ENCODE data around the gene RNASEH2C.
"Not testable (repeated sequence)": the region's sequence is repeated elsewhere in the genome, so short reads cannot be mapped to it uniquely, and the experiment has no call there.

The RNASEH2C gene

DNA sequence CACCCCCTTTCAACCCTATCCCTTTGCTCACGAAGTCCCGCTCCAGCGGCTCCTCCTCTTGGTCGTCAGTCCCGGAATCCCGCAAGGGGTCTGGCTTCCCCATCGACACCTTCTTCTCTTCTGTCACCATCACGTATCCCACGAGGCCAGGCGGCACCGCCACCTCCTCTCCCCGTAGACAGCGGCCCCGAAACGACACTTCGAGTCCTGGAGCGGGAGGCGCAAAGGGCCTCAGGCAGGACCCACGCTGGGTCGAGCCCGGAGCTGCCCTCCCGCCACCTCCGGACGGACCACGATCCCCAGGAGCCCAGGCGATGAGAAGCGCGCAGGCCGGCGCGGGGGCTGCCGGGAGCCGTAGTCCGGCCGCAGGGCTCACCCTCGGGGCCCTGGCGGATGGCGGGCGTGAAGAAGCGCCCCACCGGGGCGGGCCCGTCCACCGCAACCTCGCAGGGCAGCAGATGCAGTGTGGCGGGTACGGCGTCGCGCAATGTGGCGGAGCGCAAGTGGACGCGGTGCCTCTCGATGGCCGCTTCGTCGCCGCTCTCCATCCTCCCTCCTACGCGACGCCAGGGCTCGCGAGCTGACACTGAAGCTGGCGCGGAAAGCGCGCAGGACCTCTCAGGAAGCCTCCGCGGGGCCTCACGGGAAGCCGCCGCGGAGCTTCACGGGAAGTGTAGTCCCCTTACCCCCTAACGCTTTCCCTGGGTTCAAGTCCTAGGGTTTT lies at the start of gene RNASEH2C:
RNASEH2C (minus strand) TSS at position 588 of the 724 bp plus-strand sequence; CDS start at position 548, 40 bp downstream.
- peak; percentile 28 for DNase-seq (ENCODE audit: low read depth)

DNA sequence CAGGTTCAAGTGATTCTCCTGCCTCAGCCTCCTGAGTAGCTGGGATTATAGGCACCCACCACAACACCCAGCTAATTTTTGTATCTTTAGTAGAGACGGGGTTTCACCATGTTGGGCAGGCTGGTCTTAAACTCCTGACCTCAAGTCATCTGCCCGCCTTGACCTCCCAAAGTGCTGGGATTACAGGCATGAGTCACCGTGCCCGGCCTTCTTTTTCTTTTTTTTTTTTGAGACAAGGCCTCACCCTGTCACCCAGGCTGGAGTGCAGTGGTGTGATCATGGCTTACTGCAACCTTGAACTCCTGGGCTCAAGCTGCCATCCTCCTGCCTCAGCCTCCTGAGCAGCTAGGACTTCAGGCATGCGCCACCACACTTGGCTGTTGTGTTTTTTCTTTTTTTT lies 47.2 kb upstream of the RNASEH2C start:
- DNase-seq (ENCODE audit: low read depth): not testable (repeated sequence)

DNA sequence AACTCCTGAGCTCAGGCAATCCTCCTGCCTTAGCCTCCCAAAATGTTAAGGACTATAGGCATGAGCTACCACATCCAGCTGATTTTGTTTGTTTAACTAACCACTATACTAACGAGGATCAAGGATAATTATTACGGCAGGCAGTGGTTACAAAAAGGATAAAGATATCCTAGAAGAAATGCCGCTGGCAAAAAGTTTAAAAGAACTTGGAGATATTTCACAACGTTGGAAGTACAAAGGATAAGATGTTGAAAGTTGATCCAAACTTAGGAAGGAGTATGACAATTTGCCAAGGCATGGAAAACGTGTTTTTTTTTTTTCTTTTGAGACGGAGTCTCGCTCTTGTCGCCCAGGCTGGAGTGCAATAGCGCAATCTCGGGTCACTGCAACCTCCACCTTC lies 46.8 kb upstream of the RNASEH2C start:
- DNase-seq (ENCODE audit: low read depth): no peak

DNA sequence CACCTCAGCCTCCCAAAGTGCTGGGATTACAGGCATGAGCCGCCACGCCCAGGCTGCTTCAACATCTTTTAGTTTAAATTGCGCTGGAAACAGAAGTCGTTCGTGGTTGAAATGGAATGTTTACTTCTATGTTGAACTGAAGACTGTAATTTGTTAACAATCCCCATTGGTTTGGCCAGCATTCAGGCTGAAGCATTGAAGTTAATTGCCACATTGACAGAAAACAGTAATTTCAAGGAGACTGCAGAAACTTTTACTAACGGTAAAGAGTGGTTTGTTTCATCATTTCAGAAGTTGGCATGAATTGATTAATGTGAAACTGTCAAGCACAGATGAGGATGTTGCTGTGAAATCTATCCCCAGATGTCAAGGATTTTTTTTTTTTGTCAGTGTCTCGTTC lies 45.9 kb upstream of the RNASEH2C start:
- no peak for DNase-seq (ENCODE audit: low read depth)

DNA sequence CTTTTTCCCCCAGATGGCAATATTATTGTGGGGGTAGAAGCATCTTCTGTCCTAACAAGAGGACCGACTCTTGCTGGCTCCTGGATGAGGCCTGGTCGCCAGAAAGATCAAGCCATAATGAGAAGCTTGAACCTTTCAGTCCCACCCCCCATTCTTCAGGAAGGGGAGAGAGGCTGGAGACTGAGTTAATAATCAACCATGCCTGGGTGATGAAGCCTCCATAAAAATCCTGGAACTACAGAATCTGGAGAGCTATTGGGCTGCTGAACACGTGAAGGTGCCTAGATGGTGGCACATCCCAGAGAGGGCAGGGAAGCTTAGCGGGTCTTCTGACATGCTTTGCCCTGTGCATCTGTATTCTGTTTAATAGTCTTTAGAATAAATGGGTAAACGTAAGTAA lies 43.8 kb upstream of the RNASEH2C start:
- DNase-seq (ENCODE audit: low read depth): no peak

DNA sequence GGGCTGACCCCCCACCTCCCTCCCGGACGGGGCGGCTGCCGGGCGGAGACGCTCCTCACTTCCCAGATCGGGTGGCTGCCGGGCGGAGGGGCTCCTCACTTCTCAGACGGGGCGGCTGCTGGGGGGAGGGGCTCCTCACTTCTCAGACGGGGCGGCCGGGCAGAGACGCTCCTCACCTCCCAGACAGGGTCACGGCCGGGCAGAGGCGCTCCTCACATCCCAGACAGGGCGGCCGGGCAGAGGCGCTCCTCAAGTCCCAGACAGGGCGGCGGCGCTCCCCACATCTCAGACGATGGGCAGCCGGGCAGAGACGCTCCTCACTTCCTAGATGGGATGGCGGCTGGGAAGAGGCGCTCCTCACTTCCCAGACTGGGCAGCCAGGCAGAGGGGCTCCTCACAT lies 42.2 kb upstream of the RNASEH2C start:
- DNase-seq (ENCODE audit: low read depth): not testable (repeated sequence)

DNA sequence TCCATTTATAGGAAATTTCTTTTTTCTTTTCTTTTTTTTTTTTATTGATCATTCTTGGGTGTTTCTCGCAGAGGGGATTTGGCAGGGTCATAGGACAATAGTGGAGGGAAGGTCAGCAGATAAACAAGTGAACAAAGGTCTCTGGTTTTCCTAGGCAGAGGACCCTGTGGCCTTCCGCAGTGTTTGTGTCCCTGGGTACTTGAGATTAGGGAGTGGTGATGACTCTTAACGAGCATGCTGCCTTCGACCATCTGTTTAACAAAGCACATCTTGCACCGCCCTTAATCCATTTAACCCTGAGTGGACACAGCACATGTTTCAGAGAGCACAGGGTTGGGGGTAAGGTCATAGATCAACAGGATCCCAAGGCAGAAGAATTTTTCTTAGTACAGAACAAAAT lies 41.6 kb upstream of the RNASEH2C start:
- not testable (repeated sequence) for DNase-seq (ENCODE audit: low read depth)

DNA sequence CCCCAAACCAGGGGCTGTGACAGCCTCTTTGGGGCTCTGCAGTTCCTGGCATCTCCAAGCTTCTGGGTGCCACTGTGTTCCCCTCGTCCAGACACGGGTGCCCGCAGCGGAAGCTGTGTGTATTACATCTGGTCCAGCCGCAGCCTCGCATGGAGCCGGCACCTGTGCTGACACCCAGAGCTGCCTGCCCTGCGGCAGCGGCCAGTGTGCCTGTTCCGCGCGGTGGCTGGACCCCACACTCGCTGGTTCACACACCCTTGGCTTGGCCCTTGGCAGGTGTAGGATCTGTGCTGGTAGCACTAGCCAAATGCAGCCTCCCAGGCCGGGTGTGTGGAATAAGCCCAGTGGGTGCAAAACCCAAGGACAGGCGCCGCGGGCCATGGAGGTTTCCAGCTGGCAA lies 24.5 kb upstream of the RNASEH2C start:
- DNase-seq (ENCODE audit: low read depth): no peak

DNA sequence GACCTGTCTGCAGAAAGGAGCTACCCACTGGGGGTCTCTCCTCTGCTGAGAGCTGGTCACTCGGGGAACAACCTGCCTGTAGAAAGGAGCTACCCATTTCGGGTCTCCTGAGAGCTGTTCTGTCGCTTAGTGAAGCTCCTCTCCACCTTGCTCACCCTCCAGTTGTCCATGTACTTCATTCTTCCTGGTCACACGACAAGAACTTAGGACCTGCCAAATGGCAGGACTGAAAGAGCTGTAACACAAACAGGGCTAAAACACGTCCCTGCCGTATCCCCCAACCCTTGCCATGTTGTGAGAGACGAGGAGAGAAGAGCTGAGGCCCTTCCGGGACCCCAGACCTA lies 24.1 kb upstream of the RNASEH2C start:
- DNase-seq (ENCODE audit: low read depth): no peak

DNA sequence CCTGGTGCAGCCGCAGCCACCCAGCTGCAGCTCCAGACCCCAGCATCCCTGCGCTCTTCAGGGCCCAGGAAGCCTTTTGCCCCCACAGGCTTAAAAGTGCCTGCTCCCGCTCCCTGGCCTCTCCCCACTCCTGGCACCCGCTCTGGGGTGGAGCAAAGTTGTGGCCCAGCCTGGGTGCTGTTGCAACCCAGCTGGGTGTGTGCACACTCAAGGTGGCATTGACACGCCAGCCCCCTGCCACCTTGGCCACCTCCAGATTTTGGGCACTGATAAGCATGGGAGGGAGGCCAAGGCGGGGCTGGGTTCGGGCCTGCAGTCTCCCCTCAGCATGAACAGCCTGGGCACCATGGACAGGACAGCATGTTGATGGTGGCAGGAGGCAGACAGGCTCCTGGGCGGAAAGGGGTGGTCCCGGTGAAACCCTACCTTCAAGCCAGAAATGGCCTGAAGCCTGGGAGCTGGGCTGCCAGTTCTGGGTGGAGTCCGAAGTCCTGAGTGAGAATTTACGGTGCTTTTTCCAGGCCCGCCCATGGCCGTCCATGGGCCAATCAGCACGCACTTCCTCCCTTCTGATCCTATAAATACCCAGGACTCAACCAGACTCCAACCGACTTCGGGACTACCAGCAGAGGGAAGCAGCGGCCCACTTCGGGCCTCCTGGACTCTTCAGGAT lies 23.6 kb upstream of the RNASEH2C start:
- DNase-seq (ENCODE audit: low read depth): no peak

DNA sequence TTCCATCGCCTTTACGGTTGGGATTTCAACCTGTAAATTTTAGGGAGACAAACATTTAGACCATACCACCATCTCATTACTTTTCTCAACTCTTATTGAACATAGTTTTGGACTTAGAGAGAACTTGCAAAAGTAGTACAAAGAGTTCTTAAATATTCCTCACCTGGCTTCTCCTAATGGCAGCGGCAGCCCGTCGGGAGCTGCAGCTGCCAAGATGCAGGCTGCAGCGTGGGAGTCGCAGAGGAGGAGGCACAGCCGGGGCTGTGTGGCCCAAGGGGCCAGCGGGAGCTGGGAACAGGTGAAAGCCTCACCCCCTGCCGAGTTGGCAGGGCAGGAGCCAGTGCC lies 23.1 kb upstream of the RNASEH2C start:
- DNase-seq (ENCODE audit: low read depth): no peak

DNA sequence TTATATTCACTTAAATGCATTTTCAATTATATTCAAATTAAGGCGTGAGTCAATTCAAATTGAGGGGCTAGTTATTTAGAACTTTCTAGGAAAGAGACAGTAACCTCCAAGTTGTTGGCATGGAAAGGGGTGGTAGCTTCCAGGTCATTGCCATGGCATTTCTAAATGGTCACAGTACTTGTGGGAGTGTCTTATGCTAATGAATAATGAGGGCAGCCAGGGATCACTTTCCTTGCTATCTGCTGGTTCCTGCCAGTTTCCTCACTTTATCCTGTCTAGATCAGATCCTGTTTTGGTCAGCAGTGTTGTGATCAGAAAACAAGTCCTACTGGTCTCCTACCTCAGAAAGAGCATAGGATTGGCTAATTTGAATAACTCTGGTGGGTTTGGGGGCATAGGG lies 21.8 kb upstream of the RNASEH2C start:
- no peak for DNase-seq (ENCODE audit: low read depth)

DNA sequence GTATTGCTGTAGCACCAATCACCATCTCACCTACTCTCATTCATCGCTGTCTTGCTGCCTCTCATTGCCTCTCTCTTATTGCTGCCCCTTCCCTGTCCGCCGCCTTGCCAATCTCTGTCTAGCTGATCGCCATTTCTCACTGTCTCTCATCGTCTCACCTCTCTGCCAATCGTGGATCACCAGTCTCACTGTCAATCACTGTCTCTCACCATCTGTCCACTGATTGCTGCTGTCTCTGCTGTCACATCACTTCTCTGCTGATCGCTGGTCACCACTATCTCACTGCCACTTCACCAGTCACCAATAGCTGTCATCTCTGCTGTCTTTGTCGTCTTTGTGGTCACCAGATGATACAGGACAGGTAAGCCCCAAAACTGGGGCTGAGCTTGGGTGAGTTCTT lies 20.6 kb upstream of the RNASEH2C start:
- no peak for DNase-seq (ENCODE audit: low read depth)

DNA sequence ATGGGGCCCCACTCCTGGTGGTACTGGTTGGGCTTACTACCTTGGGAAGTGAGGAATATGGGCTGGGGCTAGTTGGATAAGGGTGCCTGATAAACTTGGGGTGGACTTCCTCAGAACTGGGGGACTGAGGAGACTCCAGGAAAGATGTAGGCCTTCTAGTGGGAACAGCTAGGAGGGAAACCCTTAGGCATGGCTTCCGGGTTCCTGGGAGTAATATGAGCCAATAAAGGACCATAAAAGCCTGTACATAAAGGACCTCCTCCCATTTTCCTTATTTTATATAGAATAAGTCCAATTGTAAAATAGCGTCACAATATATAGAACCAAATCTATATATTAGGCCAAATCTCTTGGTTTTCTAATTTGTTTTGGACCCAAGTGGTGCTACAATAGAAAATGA lies 18.4 kb upstream of the RNASEH2C start:
- no peak for DNase-seq (ENCODE audit: low read depth)

DNA sequence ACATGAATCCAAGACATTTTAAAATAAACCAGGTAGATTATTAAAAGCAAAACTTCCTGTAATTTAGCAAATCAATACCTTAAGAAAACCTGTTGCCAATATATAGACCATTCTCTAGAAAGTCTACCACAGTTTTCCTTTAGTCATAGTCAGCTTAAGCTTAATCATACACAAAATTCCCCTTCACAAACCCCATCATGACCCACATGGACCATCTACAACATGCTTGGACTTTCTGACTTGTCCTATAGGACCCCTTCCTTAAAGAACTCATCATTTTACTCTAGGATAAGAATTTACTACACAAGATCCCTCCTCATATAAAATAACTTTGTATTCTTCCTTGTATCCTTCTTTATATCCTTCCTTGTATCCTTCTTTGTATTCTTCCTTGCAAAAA lies 16.2 kb upstream of the RNASEH2C start:
- no peak for DNase-seq (ENCODE audit: low read depth)

DNA sequence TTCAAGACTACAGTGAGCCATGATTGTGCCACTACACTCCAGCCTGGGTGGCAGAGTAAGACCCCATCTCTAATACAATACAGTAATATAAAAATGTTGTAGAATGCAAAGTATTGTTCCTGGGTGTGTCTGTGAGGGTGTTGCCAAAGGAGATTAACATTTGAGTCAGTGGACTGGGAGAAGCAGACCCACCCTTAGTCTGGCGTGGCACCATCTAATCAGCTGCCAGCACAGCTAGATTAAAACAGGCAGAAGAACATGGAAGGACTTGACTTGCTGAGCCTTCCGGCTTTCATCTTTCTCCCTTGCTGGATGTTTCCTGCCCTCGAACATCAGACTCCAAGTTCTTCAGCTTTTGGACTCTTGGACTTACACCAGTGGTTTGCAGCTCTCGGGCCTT lies 14.5 kb upstream of the RNASEH2C start:
- DNase-seq (ENCODE audit: low read depth): not testable (repeated sequence)

DNA sequence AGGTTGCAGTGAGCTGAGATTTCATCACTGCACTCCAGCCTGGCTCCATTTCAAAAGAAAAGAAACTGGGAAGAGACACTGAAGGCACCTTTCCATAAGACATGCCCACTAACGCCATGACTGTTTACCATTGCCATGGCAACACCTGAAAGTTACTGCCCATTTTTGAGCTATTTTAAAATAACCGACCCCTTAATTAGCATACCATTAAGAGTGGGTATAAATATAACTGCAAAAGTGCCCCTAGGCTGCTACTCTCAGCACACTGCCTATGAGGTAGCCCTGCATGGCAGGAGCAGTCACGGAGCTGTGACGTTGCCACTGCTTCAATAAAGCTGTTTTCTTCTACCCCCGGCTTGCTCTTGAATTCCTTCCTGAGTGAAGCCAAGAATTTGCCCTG lies 9.9 kb upstream of the RNASEH2C start:
- no peak for DNase-seq (ENCODE audit: low read depth)

DNA sequence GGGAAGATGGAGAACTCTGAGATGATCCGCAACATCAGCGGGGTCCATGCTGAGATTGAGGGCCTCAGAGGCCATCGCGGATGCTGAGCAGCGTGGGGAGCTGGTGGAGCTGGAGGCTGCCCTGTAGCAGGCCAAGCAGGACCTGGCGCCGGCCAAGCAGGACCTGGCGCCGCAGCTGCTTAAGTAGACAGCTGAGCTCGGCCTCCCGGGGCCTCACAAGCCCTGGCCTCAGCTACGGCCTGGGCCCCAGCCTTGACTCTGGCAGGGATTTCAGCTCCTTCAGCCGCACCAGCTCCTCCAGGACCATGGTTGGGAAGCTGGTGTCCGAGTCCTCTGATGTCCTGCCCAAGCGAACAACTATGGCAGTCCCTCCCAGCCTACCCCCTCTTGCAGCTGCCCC lies 7.3 kb upstream of the RNASEH2C start:
- DNase-seq (ENCODE audit: low read depth): no peak

DNA sequence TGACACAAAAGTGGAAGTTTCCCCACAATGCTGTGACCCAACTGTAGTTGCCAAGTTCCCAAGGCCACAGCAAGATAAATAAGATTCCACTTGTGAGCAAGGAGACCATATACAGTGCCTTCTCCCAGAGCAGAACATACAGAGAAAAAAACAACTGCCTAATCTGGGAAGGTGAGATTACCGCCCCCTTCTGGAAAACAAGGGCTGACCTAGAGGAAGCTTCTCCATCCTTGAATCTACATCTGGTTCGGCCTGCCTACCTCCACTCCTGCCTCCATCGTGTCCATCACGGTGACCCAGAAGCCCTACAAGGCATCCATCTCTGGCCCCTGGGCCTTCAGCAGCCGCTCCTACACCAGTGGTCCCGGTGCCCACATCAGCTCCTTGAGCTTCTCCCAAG lies 6.1 kb upstream of the RNASEH2C start:
- DNase-seq (ENCODE audit: low read depth): no peak

DNA sequence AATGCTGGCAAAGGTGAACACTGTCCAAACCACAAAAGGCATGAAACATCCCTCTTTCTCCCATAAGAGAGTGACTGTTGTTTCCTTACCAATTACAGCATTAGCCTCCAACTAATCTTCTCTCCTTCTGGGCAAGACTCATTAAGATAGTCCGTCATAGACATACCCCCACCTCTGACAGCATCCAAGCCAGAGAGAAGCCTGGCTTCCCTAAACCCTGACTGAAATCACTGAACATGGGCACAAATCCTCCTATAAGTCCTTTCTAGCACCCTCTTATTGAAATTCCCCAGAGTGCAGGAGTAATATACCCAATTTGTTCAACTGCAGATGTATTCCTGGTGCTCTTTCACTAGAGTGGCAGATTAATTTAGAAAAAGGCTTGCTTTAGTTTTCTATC lies 1.7 kb upstream of the RNASEH2C start:
- no peak for DNase-seq (ENCODE audit: low read depth)

DNA sequence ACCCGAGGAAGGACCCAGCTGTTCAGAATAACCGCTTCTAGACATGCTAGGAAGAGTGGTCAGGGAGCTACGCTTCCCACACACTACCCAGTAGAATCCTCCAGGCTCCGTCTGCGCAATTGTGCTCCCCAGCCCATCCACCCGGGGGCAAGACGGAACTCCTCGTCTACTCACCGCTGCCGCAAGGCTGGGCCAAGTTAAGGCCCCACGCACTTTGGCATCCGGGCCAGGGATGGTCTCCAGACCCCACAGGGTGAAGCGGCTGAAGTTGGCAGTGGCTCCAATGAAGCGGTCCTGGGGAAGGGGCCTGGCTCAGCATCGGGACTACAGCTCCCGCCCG lies 757 bp downstream of the RNASEH2C start:
- no peak for DNase-seq (ENCODE audit: low read depth)

DNA sequence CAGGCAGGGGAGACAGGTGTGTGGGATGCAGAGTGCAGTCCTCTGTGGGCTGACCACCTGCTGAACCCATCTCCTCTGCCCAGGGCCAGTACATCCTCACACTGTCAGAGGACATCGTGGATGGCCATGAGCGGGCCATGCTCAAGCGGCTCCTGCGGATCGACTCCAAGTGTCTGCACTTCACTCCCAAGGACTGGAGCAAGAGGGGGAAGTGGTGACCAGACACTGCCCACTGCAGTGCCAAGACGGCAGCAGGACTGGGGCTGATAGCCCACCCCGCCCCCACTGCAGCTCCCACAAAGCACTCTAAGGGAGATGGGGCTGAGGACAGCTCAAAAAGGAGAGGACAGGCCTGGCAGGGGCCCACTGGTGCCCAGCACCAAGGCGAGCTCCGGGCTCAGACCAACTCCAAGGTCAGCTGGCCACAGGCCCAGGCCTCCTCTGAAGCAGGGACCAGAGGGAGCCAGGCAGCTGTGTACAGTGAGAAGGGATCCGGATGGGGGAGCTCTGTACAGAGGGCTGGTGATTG lies 1.6 kb downstream of the RNASEH2C start:
- DNase-seq (ENCODE audit: low read depth): no peak

DNA sequence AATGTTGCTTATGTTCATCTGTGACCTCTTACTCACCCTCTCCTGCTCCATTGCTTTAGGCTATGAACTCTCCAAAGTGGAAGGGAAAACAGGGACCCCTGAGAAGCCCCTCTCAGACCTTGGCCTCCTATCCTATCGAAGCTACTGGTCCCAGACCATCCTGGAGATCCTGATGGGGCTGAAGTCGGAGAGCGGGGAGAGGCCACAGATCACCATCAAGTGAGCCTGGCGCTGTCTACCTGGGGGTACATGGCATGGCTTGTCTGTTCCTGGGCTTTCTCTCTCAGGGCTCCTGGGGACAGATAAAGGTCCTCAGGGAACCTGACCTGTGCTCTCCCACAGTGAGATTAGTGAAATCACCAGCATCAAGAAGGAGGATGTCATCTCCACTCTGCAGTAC lies 2.1 kb downstream of the RNASEH2C start:
- DNase-seq (ENCODE audit: low read depth): no peak

DNA sequence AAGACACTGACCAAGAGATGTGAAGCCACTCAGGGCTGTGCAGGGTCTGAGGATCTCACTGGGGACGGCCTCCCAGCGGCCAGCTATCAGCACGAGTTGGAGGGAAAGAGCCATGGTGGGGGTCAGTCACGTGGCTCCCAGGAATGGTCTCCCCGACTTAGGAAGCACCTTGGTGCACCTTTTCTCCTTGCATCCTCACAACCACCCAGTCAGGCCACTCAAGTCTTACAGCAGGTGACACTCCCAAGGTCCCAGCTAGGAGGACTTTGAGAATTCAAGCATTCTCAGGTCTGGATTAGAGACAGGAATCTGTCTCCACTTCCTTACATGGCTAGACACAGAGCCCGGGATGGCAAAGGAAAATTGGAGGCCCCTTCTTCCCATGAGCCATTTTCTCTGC lies 2.7 kb downstream of the RNASEH2C start:
- no peak for DNase-seq (ENCODE audit: low read depth)

Measured in non-pigmented ciliary epithelial cell (primary cell).